KOPT-K1 (cell line): ENCODE measurements around the gene SDHAF2.
"Not testable (repeated sequence)": the region's sequence is repeated elsewhere in the genome, so short reads cannot be mapped to it uniquely, and the experiment has no call there.

Experiments
- H3K27ac ChIP-seq: fragments of 200-600 bp; sonication (generic); 2 replicates; pipeline ENCODE4 v1.5.1; 2016; ENCODE audit warnings: antibody characterized with exemption, mild to moderate bottlenecking, low read depth, low read length; ENCODE audit not compliant: poor library complexity, severe bottlenecking
- H3K36me3 ChIP-seq: fragments of 200-600 bp; sonication (generic); 2 replicates; pipeline ENCODE4 v1.5.1; 2017; ENCODE audit warnings: antibody characterized with exemption, mild to moderate bottlenecking, low read length, moderate library complexity; ENCODE audit not compliant: insufficient read depth
- H3K9me3 ChIP-seq: fragments of 200-600 bp; sonication (generic); 2 replicates; pipeline ENCODE4 v1.5.1; 2017; ENCODE audit warnings: antibody characterized with exemption, low read length, mild to moderate bottlenecking; ENCODE audit not compliant: insufficient read depth, poor library complexity, severe bottlenecking

Gene SDHAF2

GRCh38 chr11:61477126-61477525, 47.2 kb downstream of the SDHAF2 start:
- Histone ChIP-seq H3K9me3 (no peaks in the 10 kb centered on the region), H3K27ac (no peak overlapping the region), H3K36me3 (0 out of 2 replicates have a peak, but pooled peaks cover 4% of the 10 kb centered on the region)

- H3K36me3 ChIP-seq = 0 out of 2 replicates have a peak, but pooled peaks cover 3% of the 10 kb centered on the region
- H3K27ac ChIP-seq = no peak overlapping the region
- H3K9me3 ChIP-seq = no peaks in the 10 kb centered on the region
Measured at GRCh38 chr11:61477727-61478148, 47.8 kb downstream of the SDHAF2 start.

DNA sequence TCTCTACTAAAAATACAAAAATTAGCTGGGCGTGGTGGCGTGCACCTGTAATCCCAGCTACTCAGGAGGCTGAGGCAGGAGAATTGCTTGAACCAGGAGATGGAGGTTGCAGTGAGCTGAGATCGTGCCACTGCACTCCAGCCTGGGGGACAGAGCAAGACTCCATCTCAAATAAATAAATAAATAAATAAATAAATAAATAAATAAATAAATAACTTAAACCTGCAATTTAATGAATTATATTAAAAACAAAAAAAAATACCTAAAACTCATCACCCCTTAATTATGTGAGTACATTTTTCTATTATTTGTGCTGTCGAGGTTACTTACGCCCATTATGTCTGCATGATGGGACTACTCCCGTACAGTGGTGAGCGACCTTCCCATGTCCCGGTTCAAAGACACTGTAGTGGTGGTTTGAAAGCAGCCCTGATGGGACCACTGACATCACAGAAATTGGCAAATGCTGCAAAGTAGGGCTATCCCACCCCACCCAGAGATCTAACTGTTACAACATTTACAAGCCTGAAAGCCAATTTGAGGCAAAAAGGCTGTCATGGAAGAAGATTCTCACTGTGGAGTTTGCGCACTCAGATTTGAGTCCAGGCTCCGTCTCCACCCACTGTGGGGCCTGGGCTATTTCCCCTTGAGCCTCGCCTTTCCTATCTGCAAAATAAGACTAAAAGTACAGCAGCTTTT, 49.6 kb downstream of the SDHAF2 start:
- not testable (repeated sequence) for H3K36me3 ChIP-seq, H3K27ac ChIP-seq, H3K9me3 ChIP-seq

GRCh38 chr11:61480261-61480993, 50.5 kb downstream of the SDHAF2 start:
- no peak overlapping the region for H3K27ac ChIP-seq
- no peaks in the 10 kb centered on the region for H3K36me3 ChIP-seq

DNA sequence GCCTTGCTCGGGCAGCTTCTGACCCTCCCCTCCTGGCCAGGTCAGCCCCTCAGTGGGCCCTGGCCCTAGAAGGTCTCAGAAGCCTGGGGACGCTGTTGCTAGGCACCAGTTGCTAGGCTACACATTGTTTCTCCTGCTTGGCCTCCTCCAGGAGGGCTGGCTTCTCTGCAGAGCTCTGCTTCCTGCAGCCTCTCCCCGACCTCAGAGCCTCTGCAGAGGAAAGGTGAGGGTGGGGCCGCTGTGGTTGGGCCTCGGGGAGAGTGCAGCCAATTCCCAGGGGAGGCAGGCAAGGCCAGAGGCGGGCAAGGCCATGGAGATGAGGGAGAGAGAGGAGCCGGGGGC, 51.0 kb downstream of the SDHAF2 start:
- no peaks in the 10 kb centered on the region for H3K9me3 ChIP-seq
- no peak overlapping the region for H3K27ac ChIP-seq
- no peaks in the 10 kb centered on the region for H3K36me3 ChIP-seq

More at GRCh38 chr11:61480261-61480993, 50.5 kb downstream of the SDHAF2 start:
- H3K9me3 ChIP-seq = no peaks in the 10 kb centered on the region

DNA sequence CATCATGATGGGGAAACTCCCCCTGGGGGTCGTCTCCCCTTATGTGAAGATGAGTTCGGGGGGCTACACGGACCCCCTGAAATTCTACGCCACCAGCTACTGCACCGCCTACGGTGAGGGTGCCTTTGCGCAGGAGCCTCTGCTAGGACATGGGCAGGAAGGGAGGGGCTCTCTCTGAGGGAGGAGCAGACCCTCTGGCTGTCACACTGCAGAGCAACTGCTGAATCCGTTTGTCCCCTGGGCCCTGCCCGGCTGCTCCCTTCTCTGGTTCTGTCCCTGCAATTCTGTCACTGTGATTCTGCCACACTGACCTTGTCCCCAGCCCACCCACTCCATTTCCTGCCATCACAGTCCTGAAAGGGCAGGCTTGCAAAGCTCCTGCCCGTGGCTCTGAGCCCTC, 51.9 kb downstream of the SDHAF2 start:
- H3K27ac ChIP-seq = no peak overlapping the region
- H3K9me3 ChIP-seq = no peaks in the 10 kb centered on the region
- no peaks in the 10 kb centered on the region for H3K36me3 ChIP-seq

GRCh38 chr11:61482513-61482912, 52.6 kb downstream of the SDHAF2 start:
- Histone ChIP-seq H3K27ac (no peak overlapping the region), H3K9me3 (no peaks in the 10 kb centered on the region), H3K36me3 (no peaks in the 10 kb centered on the region)

GRCh38 chr11:61484541-61484940, 54.6 kb downstream of the SDHAF2 start:
- no peaks in the 10 kb centered on the region for H3K9me3 ChIP-seq
- no peaks in the 10 kb centered on the region for H3K36me3 ChIP-seq
- no peak overlapping the region for H3K27ac ChIP-seq

DNA sequence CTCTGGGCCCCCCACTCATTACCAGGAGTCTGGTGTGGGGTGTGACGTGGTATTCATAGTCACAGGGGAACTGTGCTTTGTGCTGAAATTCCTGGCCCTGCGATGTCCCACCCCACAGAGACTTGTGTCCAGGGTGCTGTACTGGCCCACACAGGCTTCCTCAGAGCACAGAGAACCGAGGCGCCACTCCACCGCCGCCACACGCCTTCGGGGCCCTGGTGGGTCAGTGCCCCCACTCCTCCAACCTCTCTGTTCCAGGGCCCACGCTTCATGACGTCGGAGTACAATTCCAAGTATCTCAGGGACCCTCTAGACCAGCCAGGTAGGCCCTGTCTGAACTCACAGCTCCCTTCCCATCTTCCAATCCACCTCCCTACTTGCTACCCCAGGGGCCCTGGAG, 55.2 kb downstream of the SDHAF2 start:
- no peaks in the 10 kb centered on the region for H3K9me3 ChIP-seq
- H3K36me3 ChIP-seq = no peaks in the 10 kb centered on the region
- H3K27ac ChIP-seq = no peak overlapping the region

- Histone ChIP-seq H3K36me3 (no peaks in the 10 kb centered on the region), H3K9me3 (no peaks in the 10 kb centered on the region), H3K27ac (no peak overlapping the region)
Measured at GRCh38 chr11:61486011-61486620, 56.2 kb downstream of the SDHAF2 start.

- H3K27ac ChIP-seq = no peak overlapping the region
- no peaks in the 10 kb centered on the region for H3K36me3 ChIP-seq
- H3K9me3 ChIP-seq = no peaks in the 10 kb centered on the region
Measured at GRCh38 chr11:61486779-61487178, 56.9 kb downstream of the SDHAF2 start.

- no peaks in the 10 kb centered on the region for H3K36me3 ChIP-seq
- H3K27ac ChIP-seq = no peak overlapping the region
- H3K9me3 ChIP-seq = no peaks in the 10 kb centered on the region
Measured at GRCh38 chr11:61487342-61488025, 57.6 kb downstream of the SDHAF2 start.

- no peaks in the 10 kb centered on the region for H3K36me3 ChIP-seq
- no peak overlapping the region for H3K27ac ChIP-seq
- H3K9me3 ChIP-seq = no peaks in the 10 kb centered on the region
Measured at GRCh38 chr11:61488651-61489291, 58.8 kb downstream of the SDHAF2 start.

DNA sequence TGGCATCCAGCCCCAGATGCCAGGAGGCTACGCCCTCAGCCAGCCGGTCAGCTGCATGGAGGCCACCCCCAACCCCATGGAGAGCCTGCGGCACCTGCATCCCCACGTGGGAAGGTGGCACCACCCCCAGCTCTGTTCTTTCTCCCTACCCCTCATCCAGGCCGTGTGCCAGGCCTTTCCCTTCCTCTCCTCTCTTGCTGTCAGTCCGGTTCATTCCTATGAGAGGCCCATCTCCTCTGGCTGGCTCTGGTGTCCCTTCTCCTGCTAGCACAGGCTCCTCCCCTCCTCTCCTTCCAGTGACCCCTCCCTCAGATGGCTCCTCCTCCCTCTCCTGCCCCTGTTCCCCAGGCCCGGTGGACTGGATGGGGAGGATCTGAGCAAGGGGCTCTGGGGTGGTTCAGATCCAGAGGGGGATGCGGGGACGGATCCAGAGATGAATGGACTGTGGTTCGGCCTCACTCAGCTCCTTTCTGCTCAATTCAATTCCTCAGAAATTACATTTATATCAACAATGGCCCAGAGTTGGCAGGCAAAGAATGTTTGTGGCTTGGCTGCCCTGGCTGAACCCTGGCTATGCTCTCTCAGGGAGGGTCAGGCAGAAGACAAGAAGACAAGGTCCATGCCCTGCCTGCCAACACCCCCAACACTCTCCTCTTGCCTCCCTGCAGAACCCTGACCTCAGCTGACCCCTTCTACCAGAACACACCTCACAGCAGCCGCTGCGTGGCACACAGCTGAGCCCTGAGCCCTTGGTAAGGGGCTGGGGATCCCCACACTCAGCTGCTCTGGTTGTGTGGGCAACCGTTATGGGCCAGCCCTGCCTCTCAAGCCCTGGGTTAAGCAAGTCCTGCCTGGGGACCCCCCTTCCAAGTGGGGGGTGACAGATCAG, 60.2 kb downstream of the SDHAF2 start:
- Histone ChIP-seq H3K9me3 (no peaks in the 10 kb centered on the region), H3K36me3 (no peaks in the 10 kb centered on the region), H3K27ac (no peak overlapping the region)
